Stimulated activated CD8-positive, alpha-beta memory T cell treated with anti-CD3 and anti-CD28 coated beads, Interleukin-4, amount 100 ng/mL, for 1 hour (primary cell): Measurements from ENCODE around the gene PCBD1.
"Not testable (repeated sequence)": the region's sequence is repeated elsewhere in the genome, so short reads cannot be mapped to it uniquely, and the experiment has no call there.

ENCODE experiments used
- DNase-seq, 2 donors: peaks; one replicate each; pipeline ENCODE4 v3.0.0-alpha.2; 2020; ENCODE audit warnings: low read depth in 2 of 2, low spot score in 1 of 2

PCBD1 gene

GRCh38 chr10:70866424-70866823 lies 21.9 kb downstream of the PCBD1 start:
- DNase-seq = no peak

- no peak for DNase-seq
These were observed 23.4 kb downstream of the PCBD1 start for GRCh38 chr10:70864935-70865334.

- DNase-seq = no peak
These were observed 24.8 kb downstream of the PCBD1 start for GRCh38 chr10:70863470-70864160.

- not testable (repeated sequence) for DNase-seq
These were observed 26.7 kb downstream of the PCBD1 start for GRCh38 chr10:70861495-70862197.

GRCh38 chr10:70858759-70859158 lies 29.6 kb downstream of the PCBD1 start:
- DNase-seq = no peak

- DNase-seq = no peak
These were observed 31.9 kb downstream of the PCBD1 start for GRCh38 chr10:70856454-70856853.

- DNase-seq = no peak
These were observed 34.9 kb downstream of the PCBD1 start for GRCh38 chr10:70853457-70853856.

- DNase-seq = no peak
These were observed 35.3 kb downstream of the PCBD1 start for GRCh38 chr10:70853038-70853437.

- DNase-seq = no peak
These were observed 36.5 kb downstream of the PCBD1 start for GRCh38 chr10:70851597-70852475.

GRCh38 chr10:70850097-70850496 lies 38.3 kb downstream of the PCBD1 start:
- DNase-seq = no peak

- no peak for DNase-seq
These were observed 38.8 kb downstream of the PCBD1 start for GRCh38 chr10:70849582-70850016.

GRCh38 chr10:70847659-70848360 lies 40.6 kb downstream of the PCBD1 start:
- no peak for DNase-seq

GRCh38 chr10:70846795-70847194 lies 41.6 kb downstream of the PCBD1 start:
- DNase-seq = no peak

- no peak for DNase-seq
These were observed 42.5 kb downstream of the PCBD1 start for GRCh38 chr10:70845816-70846215.

- DNase-seq = no peak
These were observed 43.1 kb downstream of the PCBD1 start for GRCh38 chr10:70845256-70845655.

GRCh38 chr10:70843776-70844489 lies 44.4 kb downstream of the PCBD1 start:
- DNase-seq = no peak

- no peak for DNase-seq
These were observed 45.0 kb downstream of the PCBD1 start for GRCh38 chr10:70843333-70843732.

GRCh38 chr10:70840836-70841235 lies 47.5 kb downstream of the PCBD1 start:
- no peak for DNase-seq

GRCh38 chr10:70838270-70838805 lies 50.0 kb downstream of the PCBD1 start:
- DNase-seq = no peak

GRCh38 chr10:70837660-70838059 lies 50.7 kb downstream of the PCBD1 start:
- DNase-seq = no peak
